ENCODE measurements around the gene CABCOCO1. TPM values are rescaled to one million over a fixed set of nuclear protein-coding genes. Genes with fewer than 3 reads are reported as not detected.
A peak's percentile ranks its signal among the peaks of the same experiment; 100 is the strongest.

Gene CABCOCO1
- total and polyA plus RNA-seq, 11 donors = 0.19 to 1.5 (median 1.1) TPM; not detected in 8

DNA sequence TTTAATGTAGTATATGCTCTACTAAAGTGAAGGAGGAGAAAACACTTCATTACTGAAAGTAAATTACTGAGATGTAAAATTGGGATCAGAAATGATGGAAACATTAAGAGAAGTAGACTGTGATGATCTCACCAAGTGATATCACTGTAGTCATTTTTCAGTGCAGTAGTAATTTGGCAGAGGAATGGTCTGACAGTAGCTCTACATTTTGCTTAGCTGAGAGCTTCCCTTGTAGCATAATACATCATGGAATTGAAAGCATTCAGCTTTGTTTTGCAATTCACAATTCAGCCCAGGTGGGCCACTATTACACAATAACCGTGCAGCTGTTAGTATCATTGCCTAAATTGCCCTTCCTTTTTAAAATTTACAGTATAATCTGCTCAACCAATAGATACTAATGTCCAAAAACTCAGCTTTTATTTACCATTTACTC is 19.4 kb upstream of the CABCOCO1 start:
- H3K4me1 ChIP-seq = peaks cover 0 to 11% (median 4%) of the 10 kb centered on the region in 12 donors

DNA sequence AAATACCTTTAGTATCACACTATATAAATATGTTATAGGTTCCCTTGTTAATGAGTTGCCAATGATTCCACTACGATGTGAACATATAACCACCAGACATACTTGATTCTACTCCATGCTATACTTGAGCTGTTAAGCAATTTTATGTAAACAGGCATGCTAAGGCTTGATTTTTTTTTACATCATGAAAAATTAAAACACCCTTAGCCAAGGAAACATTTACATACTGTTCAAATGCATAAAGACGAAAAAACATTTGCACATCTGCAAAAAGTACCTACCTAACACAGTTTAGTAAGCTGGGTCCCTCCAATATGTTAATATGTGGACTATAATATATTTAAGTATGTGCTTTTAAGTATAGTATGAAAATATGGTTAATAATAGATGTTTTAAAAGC is 9.0 kb upstream of the CABCOCO1 start:
- H3K4me3 ChIP-seq = no peak overlapping the region
- TF ChIP-seq POLR2A (IDR thresholded peaks at IDR 0.05) = no peak
- TF ChIP-seq, protein P1, sequence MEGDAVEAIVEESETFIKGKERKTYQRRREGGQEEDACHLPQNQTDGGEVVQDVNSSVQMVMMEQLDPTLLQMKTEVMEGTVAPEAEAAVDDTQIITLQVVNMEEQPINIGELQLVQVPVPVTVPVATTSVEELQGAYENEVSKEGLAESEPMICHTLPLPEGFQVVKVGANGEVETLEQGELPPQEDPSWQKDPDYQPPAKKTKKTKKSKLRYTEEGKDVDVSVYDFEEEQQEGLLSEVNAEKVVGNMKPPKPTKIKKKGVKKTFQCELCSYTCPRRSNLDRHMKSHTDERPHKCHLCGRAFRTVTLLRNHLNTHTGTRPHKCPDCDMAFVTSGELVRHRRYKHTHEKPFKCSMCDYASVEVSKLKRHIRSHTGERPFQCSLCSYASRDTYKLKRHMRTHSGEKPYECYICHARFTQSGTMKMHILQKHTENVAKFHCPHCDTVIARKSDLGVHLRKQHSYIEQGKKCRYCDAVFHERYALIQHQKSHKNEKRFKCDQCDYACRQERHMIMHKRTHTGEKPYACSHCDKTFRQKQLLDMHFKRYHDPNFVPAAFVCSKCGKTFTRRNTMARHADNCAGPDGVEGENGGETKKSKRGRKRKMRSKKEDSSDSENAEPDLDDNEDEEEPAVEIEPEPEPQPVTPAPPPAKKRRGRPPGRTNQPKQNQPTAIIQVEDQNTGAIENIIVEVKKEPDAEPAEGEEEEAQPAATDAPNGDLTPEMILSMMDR (IDR thresholded peaks at IDR 0.05) = no peak
- ATAC-seq (no peak), DNase-seq (no peak)
- H3K4me1 ChIP-seq = no peaks in the 10 kb centered on the region
- no peaks in the 10 kb centered on the region for H3K9me3 ChIP-seq
- H3K27me3 ChIP-seq = no peaks in the 10 kb centered on the region
- H3K27ac ChIP-seq = no peak overlapping the region
- no peaks in the 10 kb centered on the region for H3K36me3 ChIP-seq
- 87 to 95% (median 91%) methylated on average over 2 of the region's 2 CpGs for WGBS, 4 donors
- intact Hi-C loops (cut with DNase I) = no loop called here

More for the DNA sequence above, 19.4 kb upstream of the CABCOCO1 start:
- Histone ChIP-seq H3K27me3 (no peaks in the 10 kb centered on the region), H3K4me3 (no peak overlapping the region), H3K27ac (peak overlapping the region in 1 of 12 donors; percentile 39), H3K36me3 (no peaks in the 10 kb centered on the region), H3K9me3 (no peaks in the 10 kb centered on the region)
- ATAC-seq (peak in 2 of 4 donors; percentile 41 to 91), DNase-seq (no peak)
- intact Hi-C loops (cut with DNase I) = no loop called here
- 25 to 46% (median 38%) methylated on average over 1 of the region's 1 CpG for WGBS, 4 donors
- no peak for TF ChIP-seq POLR2A (IDR thresholded peaks at IDR 0.05)
- TF ChIP-seq, protein P1 (IDR thresholded peaks at IDR 0.05) = no peak

DNA sequence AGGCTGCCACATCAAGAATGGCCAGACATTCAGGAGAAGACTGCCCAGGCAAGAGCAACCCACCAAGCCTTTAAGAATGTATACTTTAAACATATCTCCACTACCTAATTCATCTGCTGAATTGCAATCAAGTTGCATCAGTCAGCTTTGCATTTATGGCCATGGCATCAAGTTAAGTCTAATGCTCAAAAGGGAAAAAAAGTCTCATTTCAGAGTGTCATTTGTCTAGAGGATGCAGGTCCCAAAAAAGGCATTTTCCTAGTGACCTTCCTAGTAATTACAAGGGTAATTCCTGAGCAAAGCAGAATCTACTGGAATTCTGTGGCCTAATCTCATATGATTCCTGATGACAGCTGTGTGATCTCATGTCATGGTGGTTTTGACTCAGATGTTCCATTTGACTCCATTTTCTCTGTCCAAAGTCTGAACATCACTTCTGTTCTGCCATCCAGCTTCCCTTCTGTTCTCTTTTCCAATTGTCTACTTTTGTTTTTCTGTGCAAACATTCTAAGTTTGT is 7.3 kb upstream of the CABCOCO1 start:
- TF ChIP-seq, protein P1 (IDR thresholded peaks at IDR 0.05) = no peak
- DNase-seq (no peak), ATAC-seq (no peak)
- Histone ChIP-seq H3K4me1 (no peaks in the 10 kb centered on the region), H3K27ac (no peak overlapping the region), H3K4me3 (no peak overlapping the region), H3K36me3 (no peaks in the 10 kb centered on the region), H3K27me3 (no peaks in the 10 kb centered on the region), H3K9me3 (no peaks in the 10 kb centered on the region)
- intact Hi-C loops (cut with DNase I) = no loop called here

DNA sequence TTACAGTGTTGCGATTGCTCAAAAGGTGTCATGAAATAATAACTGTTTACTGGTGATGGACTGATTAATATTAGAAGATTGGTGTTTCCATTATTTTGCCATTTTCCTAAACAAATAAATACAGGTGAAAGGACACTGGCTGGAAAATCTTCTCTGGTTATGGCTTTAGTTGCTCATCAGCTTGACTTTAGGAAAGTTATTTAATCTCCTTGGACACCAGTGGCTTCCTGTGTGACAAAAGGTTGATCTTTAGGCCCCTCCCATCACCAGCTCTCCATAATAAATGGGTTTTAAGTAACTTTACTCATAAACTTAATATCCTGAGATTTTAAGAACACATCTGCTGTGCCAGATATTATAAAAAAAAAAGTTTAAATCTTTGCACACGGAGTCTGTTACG is 737 bp downstream of the CABCOCO1 start:
- no peak for DNase-seq
- Histone ChIP-seq H3K4me1 (peaks cover 0 to 7% (median 0%) of the 10 kb centered on the region in 12 donors), H3K9me3 (no peaks in the 10 kb centered on the region), H3K4me3 (peak overlapping the region in 9 of 12 donors; percentile 53 to 64 (median 58)), H3K36me3 (no peaks in the 10 kb centered on the region), H3K27ac (peak overlapping the region in 7 of 12 donors; percentile 45 to 69 (median 53)), H3K27me3 (peaks cover 0 to 11% (median 0%) of the 10 kb centered on the region in 9 donors)
- TF ChIP-seq POLR2A (IDR thresholded peaks at IDR 0.05) = no peak
- TF ChIP-seq, protein P1 (IDR thresholded peaks at IDR 0.05) = no peak
- intact Hi-C loops (cut with DNase I) = loop anchor here in 1 of 10 donors (2.0 kb wide), 1 partner anchor 73 kb away; no protein-coding TSS in a partner anchor
- WGBS, 4 donors = 65 to 76% (median 71%) methylated on average over 3 of the region's 3 CpGs
- ATAC-seq = no peak

Data from heart left ventricle (tissue), 16 donors.